Lung (tissue), 12 donors: ENCODE results near the gene RNFT2. TPM values are rescaled to one million over a fixed set of nuclear protein-coding genes. Genes with fewer than 3 reads are reported as not detected.

Source experiments
- ATAC-seq: fragments of 200-7000 bp; cut with Tn5 transposase; one replicate; pipeline ENCODE4 v1.9.1; 2020; ENCODE audit warnings: moderate number of reproducible peaks; ENCODE audit not compliant: insufficient read depth, low FRiP score
- DNase-seq, 3 donors: peaks; one replicate each; pipeline ENCODE4 v3.0.0-alpha.2; 2013 to 2017
- H3K27ac ChIP-seq, 2 donors: one replicate each; pipeline ENCODE4 v1.5.1; 2013; ENCODE audit warnings: mild to moderate bottlenecking in 2 of 2, moderate library complexity in 2 of 2, control low read depth in 1 of 2, inconsistent platforms in 1 of 2, low read depth in 1 of 2, low read length in 1 of 2
- H3K27me3 ChIP-seq, 3 donors: one replicate each; pipeline ENCODE4 v1.5.1; 2013; ENCODE audit warnings: low read length in 2 of 3; ENCODE audit not compliant: control insufficient read depth in 3 of 3, insufficient read depth in 3 of 3
- H3K36me3 ChIP-seq, 4 donors: one replicate each; pipeline ENCODE4 v1.5.1; 2013; ENCODE audit warnings: low read length in 4 of 4, mild to moderate bottlenecking in 1 of 4, moderate library complexity in 1 of 4; ENCODE audit not compliant: control insufficient read depth in 4 of 4, insufficient read depth in 4 of 4
- H3K4me1 ChIP-seq, 5 donors: one replicate each; pipeline ENCODE4 v1.5.1; 2013; ENCODE audit warnings: low read length in 5 of 5, mild to moderate bottlenecking in 2 of 5, moderate library complexity in 1 of 5; ENCODE audit not compliant: control insufficient read depth in 5 of 5, insufficient read depth in 5 of 5
- H3K4me3 ChIP-seq: one replicate; pipeline ENCODE4 v1.5.1; 2013; ENCODE audit warnings: mild to moderate bottlenecking, control low read depth, moderate library complexity
- H3K9ac ChIP-seq, 2 donors: one replicate each; pipeline ENCODE4 v1.5.1; 2013; ENCODE audit warnings: low read length in 2 of 2, control low read depth in 1 of 2; ENCODE audit not compliant: insufficient read depth in 1 of 2
- H3K9me3 ChIP-seq, 4 donors: one replicate each; pipeline ENCODE4 v1.5.1; 2013; ENCODE audit warnings: low read length in 3 of 4, mild to moderate bottlenecking in 1 of 4, moderate library complexity in 1 of 4; ENCODE audit not compliant: control insufficient read depth in 4 of 4, insufficient read depth in 3 of 4
- WGBS, 2 donors: extraction: QIAGEN DNeasy Blood & Tissue Kit; methylation state at CpG; one replicate each; pipeline ENCODE4 v1.1.7; 2013; 5-methylcytosine and 5-hydroxymethylcytosine counted together
- polyA plus RNA-seq, 2 donors: library from polyadenylated mRNA; stranded (reverse); fragments of 200-250 nt; gene quantifications; one replicate each; pipeline ENCODE4 v1.2.1, GENCODE V29; 2013
- total RNA-seq, 2 donors: library from RNA; depleted of rRNA in 1 of 2; stranded (reverse); fragments of >200 nt in 1 of 2; gene quantifications; one replicate each; pipeline ENCODE4 v1.2.1, GENCODE V29; 2014 to 2021
- TF ChIP-seq, protein P1 (sequence below): IDR thresholded peaks from 2 replicates; pipeline ENCODE4 v1.5.1; 2012; ENCODE audit warnings: mild to moderate bottlenecking; ENCODE audit errors: control extremely low read depth, extremely low read depth
- donor health status: control.
- donor health status: control.
- donor health status: Bipolar disorder and iron deficiency.
- donor health status: healthy.
- donor health status: DM: yes; HTN: yes; CAD: no.

Gene RNFT2
- total and polyA plus RNA-seq, 4 donors = 0.37 to 4.9 (median 2.2) TPM

DNA sequence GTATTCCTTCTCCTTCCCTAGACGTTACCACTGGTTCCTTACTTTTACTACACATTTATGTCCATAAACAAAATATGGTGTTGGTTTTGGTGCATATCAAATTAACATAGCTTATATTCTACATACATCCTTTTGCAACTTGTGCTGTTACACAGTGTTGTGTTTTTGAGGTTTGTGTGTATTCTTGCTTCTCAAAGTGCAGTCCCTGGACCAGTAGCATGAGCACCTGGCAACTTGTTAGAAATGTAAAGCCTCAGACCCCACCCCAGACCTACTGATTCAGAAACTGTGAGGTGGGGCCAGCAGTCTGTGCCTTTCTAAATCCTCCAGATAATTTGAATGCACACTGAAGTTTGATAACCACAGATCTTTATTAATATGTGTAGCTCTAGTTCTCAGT lies 65.9 kb downstream of the RNFT2 start:
- Histone ChIP-seq H3K36me3 (no peaks in the 10 kb centered on the region), H3K9ac (no peak overlapping the region), H3K9me3 (peaks cover 0 to 4% (median 0%) of the 10 kb centered on the region in 4 donors), H3K4me3 (no peak overlapping the region), H3K27me3 (no peaks in the 10 kb centered on the region), H3K27ac (no peak overlapping the region), H3K4me1 (peaks cover 0 to 6% (median 0%) of the 10 kb centered on the region in 5 donors)
- no peak for ATAC-seq
- TF ChIP-seq, protein P1, sequence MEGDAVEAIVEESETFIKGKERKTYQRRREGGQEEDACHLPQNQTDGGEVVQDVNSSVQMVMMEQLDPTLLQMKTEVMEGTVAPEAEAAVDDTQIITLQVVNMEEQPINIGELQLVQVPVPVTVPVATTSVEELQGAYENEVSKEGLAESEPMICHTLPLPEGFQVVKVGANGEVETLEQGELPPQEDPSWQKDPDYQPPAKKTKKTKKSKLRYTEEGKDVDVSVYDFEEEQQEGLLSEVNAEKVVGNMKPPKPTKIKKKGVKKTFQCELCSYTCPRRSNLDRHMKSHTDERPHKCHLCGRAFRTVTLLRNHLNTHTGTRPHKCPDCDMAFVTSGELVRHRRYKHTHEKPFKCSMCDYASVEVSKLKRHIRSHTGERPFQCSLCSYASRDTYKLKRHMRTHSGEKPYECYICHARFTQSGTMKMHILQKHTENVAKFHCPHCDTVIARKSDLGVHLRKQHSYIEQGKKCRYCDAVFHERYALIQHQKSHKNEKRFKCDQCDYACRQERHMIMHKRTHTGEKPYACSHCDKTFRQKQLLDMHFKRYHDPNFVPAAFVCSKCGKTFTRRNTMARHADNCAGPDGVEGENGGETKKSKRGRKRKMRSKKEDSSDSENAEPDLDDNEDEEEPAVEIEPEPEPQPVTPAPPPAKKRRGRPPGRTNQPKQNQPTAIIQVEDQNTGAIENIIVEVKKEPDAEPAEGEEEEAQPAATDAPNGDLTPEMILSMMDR = no peak
- DNase-seq = no peak
- WGBS, 2 donors = 0% methylated on average over 1 of the region's 1 CpG

DNA sequence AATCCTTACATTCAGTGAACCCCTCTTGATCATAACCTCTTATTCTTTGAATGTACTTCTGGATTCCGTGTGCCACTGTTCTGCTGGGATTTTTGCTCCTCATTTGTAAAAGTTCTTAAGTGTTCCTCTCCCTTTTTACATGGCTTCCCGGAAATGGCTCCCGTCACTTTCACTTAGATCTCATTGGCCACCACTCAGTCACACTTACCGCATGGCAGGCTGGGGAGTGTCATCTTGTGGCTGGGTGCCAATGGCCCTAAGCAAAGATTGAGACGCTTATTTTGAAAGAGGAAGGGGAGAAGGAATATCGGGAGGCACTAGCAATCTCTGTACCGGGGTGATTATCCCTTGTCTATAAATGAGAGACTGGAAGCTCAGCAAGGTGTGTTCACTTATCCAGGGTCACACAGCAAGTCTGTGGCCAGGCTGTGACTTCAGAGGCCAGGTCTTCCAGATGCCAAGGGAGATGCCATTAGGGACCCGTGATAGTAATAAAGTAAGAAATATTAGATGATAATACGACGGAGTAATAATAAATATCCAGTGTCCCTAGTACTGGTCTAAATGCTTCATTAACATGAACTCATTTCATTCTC lies 68.8 kb downstream of the RNFT2 start:
- no peaks in the 10 kb centered on the region for H3K36me3 ChIP-seq
- no peak for ATAC-seq
- H3K4me3 ChIP-seq = no peak overlapping the region
- H3K27ac ChIP-seq = no peak overlapping the region
- H3K9ac ChIP-seq = no peak overlapping the region
- DNase-seq = peak; percentile 58 to 76 (median 61)
- H3K9me3 ChIP-seq = no peaks in the 10 kb centered on the region
- no peaks in the 10 kb centered on the region for H3K27me3 ChIP-seq
- 81 to 86% methylated on average over 10 of the region's 10 CpGs for WGBS, 2 donors
- TF ChIP-seq, protein P1 = no peak
- H3K4me1 ChIP-seq = peaks cover 0 to 6% (median 0%) of the 10 kb centered on the region in 5 donors

DNA sequence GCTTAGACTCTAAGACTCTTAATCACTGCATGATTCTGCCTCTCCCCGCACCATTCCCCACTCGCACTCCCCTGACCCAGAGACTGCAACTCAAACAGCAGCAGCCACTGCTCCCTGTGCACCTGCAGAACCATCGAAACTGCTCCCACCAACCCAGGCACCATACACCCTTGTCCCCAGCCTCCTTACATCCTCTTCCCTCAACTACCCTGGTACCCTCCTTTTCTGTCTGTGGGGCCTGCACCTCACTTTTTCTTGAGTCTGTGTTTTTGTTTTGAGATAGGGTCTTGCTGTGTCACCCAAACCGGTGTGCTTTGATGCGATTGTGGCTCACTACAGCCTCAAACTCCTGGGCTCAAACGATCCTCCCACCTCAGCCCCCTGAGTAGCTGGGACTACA lies 69.4 kb downstream of the RNFT2 start:
- DNase-seq (no peak), ATAC-seq (no peak)
- WGBS, 2 donors = 91 to 94% methylated on average over 6 of the region's 6 CpGs

More for the DNA sequence above, 69.4 kb downstream of the RNFT2 start:
- TF ChIP-seq, protein P1 = no peak
- Histone ChIP-seq H3K4me3 (no peak overlapping the region), H3K9me3 (no peaks in the 10 kb centered on the region), H3K9ac (no peak overlapping the region), H3K27me3 (no peaks in the 10 kb centered on the region), H3K27ac (no peak overlapping the region), H3K36me3 (no peaks in the 10 kb centered on the region), H3K4me1 (peaks cover 0 to 6% (median 0%) of the 10 kb centered on the region in 5 donors)
